GM12891 (cell line): ENCODE measurements around the gene PRDM9.

Experiments
- POLR2A ChIP-seq: IDR thresholded peaks from 2 replicates; pipeline ENCODE4 v1.6.1; 2011; ENCODE audit warnings: low read depth, low read length, control low read depth
- POLR2AphosphoS5 ChIP-seq: IDR thresholded peaks from 2 replicates; pipeline ENCODE4 v1.6.1; 2011; ENCODE audit warnings: low read depth, low read length, control low read depth
- SPI1 ChIP-seq: IDR thresholded peaks from 2 replicates; pipeline ENCODE4 v1.6.1; 2011; ENCODE audit warnings: low read depth, low read length, control low read depth

DNA sequence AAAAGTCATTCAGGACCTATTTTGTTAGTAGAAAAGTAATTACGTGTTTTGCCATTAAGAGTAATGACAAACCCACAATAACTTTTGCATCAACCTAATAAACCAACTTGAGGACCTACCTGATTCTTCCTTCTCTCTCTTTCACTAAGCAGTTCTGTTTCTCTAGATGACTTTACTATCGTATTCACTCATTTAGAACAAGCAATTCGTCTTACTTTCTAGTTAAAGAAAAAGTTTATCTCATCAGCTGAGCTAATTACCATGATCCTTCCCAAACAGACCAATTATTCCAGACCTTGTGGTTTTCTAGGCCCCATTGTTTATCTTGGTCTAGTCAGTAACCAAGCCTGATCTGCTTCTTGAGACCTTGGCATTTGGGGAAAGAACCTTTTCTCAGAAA lies 49.6 kb upstream of the PRDM9 start:
- TF ChIP-seq POLR2A (no peak), POLR2AphosphoS5 (no peak), SPI1 (no peak)
